HL-60 (cell line): ENCODE data around the gene NRXN3.

Source experiments
- CTCF ChIP-seq: IDR thresholded peaks from one replicate; pipeline ENCODE4 v1.5.1; 2011; ENCODE audit warnings: low read length, control low read depth, inconsistent platforms; ENCODE audit not compliant: insufficient read depth
- POLR2AphosphoS5 ChIP-seq: IDR thresholded peaks from 2 replicates; pipeline ENCODE4 v1.6.1; 2012; ENCODE audit warnings: low read depth

GRCh38 chr14:78519863-78520262 lies 349.7 kb downstream of the NRXN3 start:
- no peak for TF ChIP-seq CTCF
- TF ChIP-seq POLR2AphosphoS5, result no peak
